Fibroblast of villous mesenchyme (primary cell): ENCODE measurements around the gene KIFAP3. TPM values are rescaled to one million over a fixed set of nuclear protein-coding genes. Genes with fewer than 3 reads are reported as not detected.
"Not testable (repeated sequence)": the region's sequence is repeated elsewhere in the genome, so short reads cannot be mapped to it uniquely, and the experiment has no call there.

ENCODE experiments used
- DNase-seq: peaks from one replicate; pipeline ENCODE4 v3.0.0-alpha.2; 2010; ENCODE audit warnings: low read depth
- H3K4me3 ChIP-seq: 2 replicates; pipeline ENCODE4 v1.5.1; 2011; ENCODE audit warnings: low read depth, mild to moderate bottlenecking, low read length
- CTCF ChIP-seq: IDR thresholded peaks from 2 replicates; pipeline ENCODE4 v1.5.1; 2012; ENCODE audit warnings: low read depth, mild to moderate bottlenecking, low read length; ENCODE audit not compliant: insufficient read depth
- total RNA-seq: library from RNA; depleted of rRNA; stranded (reverse); fragments of >200 nt; gene quantifications from 2 replicates; pipeline ENCODE4 v1.2.3, GENCODE V29; 2012

The KIFAP3 gene
- total RNA-seq, 1 donor, result 38.9 TPM

GRCh38 chr1:170027760-170028159 is 46.7 kb downstream of the KIFAP3 start:
- DNase-seq, result no peak
- no peak overlapping the region for H3K4me3 ChIP-seq
- no peak for TF ChIP-seq CTCF

GRCh38 chr1:170020859-170021258 is 53.6 kb downstream of the KIFAP3 start:
- no peak for TF ChIP-seq CTCF
- no peak overlapping the region for H3K4me3 ChIP-seq
- DNase-seq, result no peak

- DNase-seq, result no peak
- TF ChIP-seq CTCF, result no peak
- H3K4me3 ChIP-seq, result no peak overlapping the region
Measured at GRCh38 chr1:170017478-170017877, 57.0 kb downstream of the KIFAP3 start.

GRCh38 chr1:170012920-170013319 is 61.6 kb downstream of the KIFAP3 start:
- TF ChIP-seq CTCF, result no peak
- H3K4me3 ChIP-seq, result no peak overlapping the region
- DNase-seq, result no peak

- H3K4me3 ChIP-seq, result no peak overlapping the region
- TF ChIP-seq CTCF, result peak; percentile 49
- peak; percentile 66 for DNase-seq
Measured at GRCh38 chr1:170010443-170010842, 64.1 kb downstream of the KIFAP3 start.

GRCh38 chr1:170009551-170009950 is 64.9 kb downstream of the KIFAP3 start:
- no peak for DNase-seq
- no peak for TF ChIP-seq CTCF
- no peak overlapping the region for H3K4me3 ChIP-seq

- H3K4me3 ChIP-seq, DNase-seq: not testable (repeated sequence)
Measured at GRCh38 chr1:170008745-170009144, 65.8 kb downstream of the KIFAP3 start.

- not testable (repeated sequence) for DNase-seq, H3K4me3 ChIP-seq
Measured at GRCh38 chr1:170003270-170003835, 71.1 kb downstream of the KIFAP3 start.
